Choroid plexus epithelial cell (primary cell): ENCODE measurements around the gene UGT2B10.
"Not testable (repeated sequence)": the region's sequence is repeated elsewhere in the genome, so short reads cannot be mapped to it uniquely, and the experiment has no call there.

Experiments
- DNase-seq: peaks from one replicate; pipeline ENCODE4 v3.0.0-alpha.2; 2010; ENCODE audit warnings: low read depth
- H3K4me3 ChIP-seq: 2 replicates; pipeline ENCODE4 v1.5.1; 2011; ENCODE audit warnings: low read depth, mild to moderate bottlenecking, control low read depth, low read length, moderate library complexity
- CTCF ChIP-seq: conservative IDR thresholded peaks from 2 replicates; pipeline ENCODE4 v1.5.1; 2011; ENCODE audit warnings: low read depth, mild to moderate bottlenecking, control low read depth, inconsistent platforms, low read length, moderate library complexity

UGT2B10 gene

GRCh38 chr4:68815617-68816409, at the start of gene UGT2B10:
UGT2B10 (plus strand) TSS chr4:68815994; CDS start chr4:68816020, 26 bp downstream.
- not testable (repeated sequence) for H3K4me3 ChIP-seq, DNase-seq

- not testable (repeated sequence) for DNase-seq
These were observed 44.0 kb upstream of the UGT2B10 start for GRCh38 chr4:68771836-68772235.

GRCh38 chr4:68773699-68774098, 42.1 kb upstream of the UGT2B10 start:
- no peak for TF ChIP-seq CTCF
- DNase-seq = no peak
- no peak overlapping the region for H3K4me3 ChIP-seq

More at GRCh38 chr4:68771836-68772235, 44.0 kb upstream of the UGT2B10 start:
- not testable (repeated sequence) for H3K4me3 ChIP-seq

GRCh38 chr4:68780232-68780631, 35.6 kb upstream of the UGT2B10 start:
- no peak for DNase-seq
- H3K4me3 ChIP-seq = no peak overlapping the region
- no peak for TF ChIP-seq CTCF

GRCh38 chr4:68797048-68797447, 18.7 kb upstream of the UGT2B10 start:
- no peak overlapping the region for H3K4me3 ChIP-seq
- no peak for DNase-seq
- no peak for TF ChIP-seq CTCF

GRCh38 chr4:68797618-68798017, 18.2 kb upstream of the UGT2B10 start:
- no peak for DNase-seq
- no peak for TF ChIP-seq CTCF
- no peak overlapping the region for H3K4me3 ChIP-seq

GRCh38 chr4:68803013-68803412, 12.8 kb upstream of the UGT2B10 start:
- H3K4me3 ChIP-seq = no peak overlapping the region
- TF ChIP-seq CTCF = no peak
- no peak for DNase-seq

- no peak overlapping the region for H3K4me3 ChIP-seq
- TF ChIP-seq CTCF = no peak
- DNase-seq = no peak
These were observed 7.7 kb upstream of the UGT2B10 start for GRCh38 chr4:68808060-68808459.
